HG03520 (cell line): ENCODE results near the gene GOLGA8M.
"Not testable (repeated sequence)": the region's sequence is repeated elsewhere in the genome, so short reads cannot be mapped to it uniquely, and the experiment has no call there.

Experiments
- ATAC-seq: cut with Tn5 transposase; IDR thresholded peaks from one replicate; pipeline ENCODE4 v1.9.1; 2021; ENCODE audit warnings: mild to moderate bottlenecking, moderate library complexity; ENCODE audit not compliant: unreplicated experiment

The GOLGA8M gene

GRCh38 chr15:28664575-28664974 lies 47.6 kb downstream of the GOLGA8M start:
- not testable (repeated sequence) for ATAC-seq

GRCh38 chr15:28663717-28664116 lies 48.5 kb downstream of the GOLGA8M start:
- not testable (repeated sequence) for ATAC-seq

DNA sequence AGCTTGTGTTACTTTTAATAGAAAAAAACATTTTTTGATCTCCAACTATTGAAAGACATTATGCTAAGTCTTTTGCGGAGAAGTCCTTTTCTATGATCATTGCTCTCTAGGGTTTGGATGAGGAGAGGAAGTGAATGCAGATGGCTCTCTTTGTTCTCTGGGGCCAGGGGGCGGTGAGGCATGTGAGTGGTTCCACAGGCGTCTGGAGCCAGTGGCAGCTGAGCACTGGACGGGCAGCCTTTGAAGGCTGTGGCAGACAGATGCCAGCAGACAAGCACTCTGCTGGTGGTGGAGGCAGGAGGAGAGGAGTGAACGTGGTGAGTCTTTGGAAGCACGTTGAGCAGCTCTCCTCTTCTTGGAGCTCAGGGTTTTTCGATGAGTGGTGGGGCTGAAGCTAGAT lies 51.5 kb downstream of the GOLGA8M start:
- not testable (repeated sequence) for ATAC-seq

DNA sequence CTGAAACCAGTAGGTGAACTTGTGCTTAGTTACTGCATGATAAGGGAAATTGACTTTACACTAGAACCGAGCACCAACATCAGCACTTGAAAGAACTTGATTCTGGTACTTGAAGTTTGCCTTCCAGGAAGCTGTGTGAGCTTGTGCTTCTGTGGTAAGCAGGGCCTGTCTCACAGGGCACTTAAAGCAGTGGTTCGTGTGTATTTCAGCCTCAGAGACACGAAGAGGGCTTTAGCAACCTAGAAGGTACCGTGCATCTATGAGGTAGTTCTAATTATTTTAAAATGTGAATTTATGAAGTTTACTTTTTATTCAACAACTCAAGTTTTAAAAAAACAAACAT lies 56.2 kb downstream of the GOLGA8M start:
- ATAC-seq = not testable (repeated sequence)

- not testable (repeated sequence) for ATAC-seq
Observed at GRCh38 chr15:28655329-28656017, 56.7 kb downstream of the GOLGA8M start.

DNA sequence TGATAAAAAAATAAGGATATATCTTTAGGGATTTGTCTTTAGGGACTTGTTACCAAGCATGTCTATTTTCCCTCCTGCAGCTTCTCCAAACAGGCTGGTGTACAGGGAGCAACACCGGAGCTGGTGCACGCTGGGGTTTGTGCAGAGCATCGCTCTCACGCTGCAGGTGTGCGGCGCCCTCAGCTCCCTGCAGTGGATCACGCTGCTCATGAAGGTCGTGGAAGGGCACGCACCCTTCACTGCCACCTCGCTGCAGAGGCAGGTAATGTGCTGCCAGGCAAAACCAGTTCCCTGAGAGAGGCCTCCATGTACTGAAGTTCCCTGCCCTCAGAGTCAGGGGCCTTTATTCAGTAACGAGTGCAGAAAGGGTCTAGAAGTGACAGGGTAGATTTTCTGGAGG lies 58.0 kb downstream of the GOLGA8M start:
- not testable (repeated sequence) for ATAC-seq

GRCh38 chr15:28652538-28652937 lies 59.7 kb downstream of the GOLGA8M start:
- ATAC-seq = not testable (repeated sequence)
